ENCODE data around the gene TNKS2. TPM values are rescaled to one million over a fixed set of nuclear protein-coding genes. Genes with fewer than 3 reads are reported as not detected.

Gene TNKS2
- total RNA-seq, 6 experiments from 2014 or later, result 31.2 to 36.3 (median 34.7) TPM

- TF ChIP-seq CTCF (IDR thresholded peaks at IDR 0.05), result peak; percentile 59
- Mint-ChIP-seq H3K36me3 (ENCODE audit: low read depth) (peaks cover 12% of the 10 kb centered on the region), H3K9me3 (no peaks in the 10 kb centered on the region), H3K4me3 (no peak overlapping the region), H3K27ac (no peak overlapping the region), H3K27me3 (ENCODE audit: insufficient read depth) (peaks cover 4% of the 10 kb centered on the region), H3K4me1 (ENCODE audit: low read depth) (no peaks in the 10 kb centered on the region)
- DNase-seq, result no peak
Measured at GRCh38 chr10:91856637-91857036, 58.4 kb downstream of the TNKS2 start.

DNA sequence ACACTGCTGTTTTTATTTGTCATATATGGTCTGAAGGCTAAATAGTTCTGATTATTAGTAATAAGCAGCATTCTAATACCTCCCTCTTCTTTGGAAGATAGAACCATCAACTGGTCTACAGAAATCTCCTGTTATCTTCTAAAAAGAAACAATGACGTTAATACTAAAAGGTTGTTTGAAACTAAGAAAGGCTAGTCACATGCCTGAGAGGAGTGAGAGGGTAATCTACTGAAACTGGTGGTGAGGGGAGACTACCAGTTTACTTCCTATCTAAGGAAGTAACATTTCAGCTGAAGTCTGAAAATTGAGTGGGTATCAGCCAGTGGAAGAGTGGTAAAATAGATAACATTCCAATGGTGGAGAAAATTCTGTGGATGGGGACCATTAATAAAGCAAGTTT, 62.7 kb downstream of the TNKS2 start:
- no peaks in the 10 kb centered on the region for H3K9me3 Mint-ChIP-seq
- H3K27ac Mint-ChIP-seq, result no peak overlapping the region
- TF ChIP-seq CTCF (IDR thresholded peaks at IDR 0.05), result no peak
- H3K36me3 Mint-ChIP-seq (ENCODE audit: low read depth), result peaks cover 19% of the 10 kb centered on the region
- no peak overlapping the region for H3K4me3 Mint-ChIP-seq
- H3K4me1 Mint-ChIP-seq (ENCODE audit: low read depth), result peaks cover 19% of the 10 kb centered on the region
- DNase-seq, result no peak
- H3K27me3 Mint-ChIP-seq (ENCODE audit: insufficient read depth), result peaks cover 4% of the 10 kb centered on the region

DNA sequence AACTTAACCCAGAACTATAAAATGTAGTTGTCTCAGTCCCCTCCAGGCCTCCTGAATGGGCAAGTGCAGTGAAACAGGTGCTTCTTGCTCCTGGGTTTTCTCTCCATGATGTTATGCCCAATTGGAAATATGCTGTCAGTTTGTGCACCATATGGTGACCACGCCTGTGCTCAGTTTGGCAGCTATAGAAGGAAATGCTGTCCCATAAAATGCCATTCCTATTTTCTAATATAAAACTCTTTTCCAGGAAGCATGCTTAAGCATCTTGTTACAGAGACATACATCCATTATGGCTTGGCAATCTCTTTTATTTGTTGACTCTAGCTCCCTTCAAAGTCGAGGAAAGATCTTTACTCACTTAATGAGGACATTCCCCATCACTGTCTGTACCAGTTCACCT, 65.9 kb downstream of the TNKS2 start:
- peaks cover 24% of the 10 kb centered on the region for H3K4me1 Mint-ChIP-seq (ENCODE audit: low read depth)
- no peak for DNase-seq
- peaks cover 11% of the 10 kb centered on the region for H3K27me3 Mint-ChIP-seq (ENCODE audit: insufficient read depth)
- peaks cover 7% of the 10 kb centered on the region for H3K36me3 Mint-ChIP-seq (ENCODE audit: low read depth)
- H3K4me3 Mint-ChIP-seq, result no peak overlapping the region
- H3K9me3 Mint-ChIP-seq, result no peaks in the 10 kb centered on the region
- H3K27ac Mint-ChIP-seq, result peak overlapping the region; percentile 38; the same call in 1 of the 2 replicates
- no peak for TF ChIP-seq CTCF (IDR thresholded peaks at IDR 0.05)

DNA sequence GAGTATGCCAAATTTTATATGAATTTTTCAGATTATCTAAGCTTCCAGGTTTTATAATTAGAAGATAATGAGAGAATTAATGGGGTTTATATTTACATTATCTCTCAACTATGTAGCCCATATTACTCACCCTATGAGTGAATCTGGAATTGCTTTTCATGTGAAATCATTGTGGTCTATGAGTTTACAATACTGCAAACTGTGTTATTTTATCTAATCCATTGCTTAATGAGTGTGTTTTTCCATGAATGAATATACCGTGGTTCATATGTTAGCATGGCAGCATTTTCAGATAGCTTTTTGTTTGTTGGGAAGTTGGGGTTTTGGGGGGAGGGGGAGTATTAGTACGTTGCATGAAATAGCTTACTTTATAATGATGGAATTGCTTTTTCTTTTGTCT, 66.5 kb downstream of the TNKS2 start:
- TF ChIP-seq CTCF (IDR thresholded peaks at IDR 0.05), result no peak
- DNase-seq, result peak; percentile 40
- H3K27ac Mint-ChIP-seq, result peak overlapping the region; percentile 38; the same call in 1 of the 2 replicates
- no peaks in the 10 kb centered on the region for H3K9me3 Mint-ChIP-seq
- peaks cover 13% of the 10 kb centered on the region for H3K27me3 Mint-ChIP-seq (ENCODE audit: insufficient read depth)
- peaks cover 7% of the 10 kb centered on the region; the same call in 1 of the 2 replicates for H3K36me3 Mint-ChIP-seq (ENCODE audit: low read depth)
- peaks cover 26% of the 10 kb centered on the region for H3K4me1 Mint-ChIP-seq (ENCODE audit: low read depth)
- H3K4me3 Mint-ChIP-seq, result no peak overlapping the region

- Mint-ChIP-seq H3K27ac (no peak overlapping the region), H3K36me3 (ENCODE audit: low read depth) (peaks cover 7% of the 10 kb centered on the region; the same call in 1 of the 2 replicates), H3K4me3 (no peak overlapping the region), H3K9me3 (no peaks in the 10 kb centered on the region), H3K4me1 (ENCODE audit: low read depth) (peaks cover 26% of the 10 kb centered on the region), H3K27me3 (ENCODE audit: insufficient read depth) (peaks cover 13% of the 10 kb centered on the region)
- no peak for TF ChIP-seq CTCF (IDR thresholded peaks at IDR 0.05)
- DNase-seq, result no peak
Measured at GRCh38 chr10:91865562-91866081, 67.4 kb downstream of the TNKS2 start.
